Omental fat pad (tissue), 4 donors: ENCODE results near the gene SEMA3B. TPM values are rescaled to one million over a fixed set of nuclear protein-coding genes. Genes with fewer than 3 reads are reported as not detected.
A peak's percentile ranks its signal among the peaks of the same experiment; 100 is the strongest.
"Not testable (repeated sequence)": the region's sequence is repeated elsewhere in the genome, so short reads cannot be mapped to it uniquely, and the experiment has no call there.

Experiments
- ATAC-seq: fragments of 150-250 bp; one replicate; pipeline ENCODE4 v1.9.1; 2016; ENCODE audit warnings: mild to moderate bottlenecking, moderate library complexity; ENCODE audit not compliant: low FRiP score
- DNase-seq: peaks from one replicate; pipeline ENCODE4 v3.0.0-alpha.2; 2019; ENCODE audit warnings: low spot score
- total RNA-seq, 4 donors: library from RNA; depleted of rRNA; stranded (reverse); fragments of >200 nt; gene quantifications; one replicate each; pipeline ENCODE4 v1.1.0, GENCODE V29; 2016
- TF ChIP-seq, protein P1 (sequence below), 3 donors: fragments of 450-650 bp; IDR thresholded peaks; one replicate each; pipeline ENCODE4 v1.5.1; 2016 to 2017; ENCODE audit warnings: antibody characterized with exemption in 3 of 3, mild to moderate bottlenecking in 3 of 3, moderate library complexity in 2 of 3

SEMA3B gene
- total RNA-seq, 4 donors from 2014 or later = 14.2 to 94.1 (median 45.4) TPM

DNA sequence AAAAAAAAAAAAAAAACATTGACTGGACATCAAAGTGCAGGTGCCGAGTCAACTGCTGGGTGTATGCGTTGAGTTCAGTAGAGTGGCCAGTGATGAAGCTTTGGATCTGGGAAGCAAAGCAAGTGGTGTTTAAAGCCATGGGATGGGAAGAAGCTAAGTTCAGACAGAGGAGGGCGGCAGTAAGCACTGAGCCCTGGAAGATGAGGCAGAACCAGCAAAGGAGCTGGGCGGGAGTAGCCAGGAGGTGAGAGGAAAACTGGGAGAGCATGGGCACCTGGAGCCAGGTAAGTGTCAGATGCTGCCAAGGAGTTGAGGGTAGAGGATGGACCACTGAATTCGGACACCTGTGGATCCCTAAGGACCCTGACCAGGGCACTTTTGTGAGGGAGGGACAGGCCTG lies 44.3 kb upstream of the SEMA3B start:
- TF ChIP-seq, protein P1, sequence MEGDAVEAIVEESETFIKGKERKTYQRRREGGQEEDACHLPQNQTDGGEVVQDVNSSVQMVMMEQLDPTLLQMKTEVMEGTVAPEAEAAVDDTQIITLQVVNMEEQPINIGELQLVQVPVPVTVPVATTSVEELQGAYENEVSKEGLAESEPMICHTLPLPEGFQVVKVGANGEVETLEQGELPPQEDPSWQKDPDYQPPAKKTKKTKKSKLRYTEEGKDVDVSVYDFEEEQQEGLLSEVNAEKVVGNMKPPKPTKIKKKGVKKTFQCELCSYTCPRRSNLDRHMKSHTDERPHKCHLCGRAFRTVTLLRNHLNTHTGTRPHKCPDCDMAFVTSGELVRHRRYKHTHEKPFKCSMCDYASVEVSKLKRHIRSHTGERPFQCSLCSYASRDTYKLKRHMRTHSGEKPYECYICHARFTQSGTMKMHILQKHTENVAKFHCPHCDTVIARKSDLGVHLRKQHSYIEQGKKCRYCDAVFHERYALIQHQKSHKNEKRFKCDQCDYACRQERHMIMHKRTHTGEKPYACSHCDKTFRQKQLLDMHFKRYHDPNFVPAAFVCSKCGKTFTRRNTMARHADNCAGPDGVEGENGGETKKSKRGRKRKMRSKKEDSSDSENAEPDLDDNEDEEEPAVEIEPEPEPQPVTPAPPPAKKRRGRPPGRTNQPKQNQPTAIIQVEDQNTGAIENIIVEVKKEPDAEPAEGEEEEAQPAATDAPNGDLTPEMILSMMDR (IDR thresholded peaks at IDR 0.05) = no peak
- DNase-seq = no peak
- ATAC-seq = no peak

DNA sequence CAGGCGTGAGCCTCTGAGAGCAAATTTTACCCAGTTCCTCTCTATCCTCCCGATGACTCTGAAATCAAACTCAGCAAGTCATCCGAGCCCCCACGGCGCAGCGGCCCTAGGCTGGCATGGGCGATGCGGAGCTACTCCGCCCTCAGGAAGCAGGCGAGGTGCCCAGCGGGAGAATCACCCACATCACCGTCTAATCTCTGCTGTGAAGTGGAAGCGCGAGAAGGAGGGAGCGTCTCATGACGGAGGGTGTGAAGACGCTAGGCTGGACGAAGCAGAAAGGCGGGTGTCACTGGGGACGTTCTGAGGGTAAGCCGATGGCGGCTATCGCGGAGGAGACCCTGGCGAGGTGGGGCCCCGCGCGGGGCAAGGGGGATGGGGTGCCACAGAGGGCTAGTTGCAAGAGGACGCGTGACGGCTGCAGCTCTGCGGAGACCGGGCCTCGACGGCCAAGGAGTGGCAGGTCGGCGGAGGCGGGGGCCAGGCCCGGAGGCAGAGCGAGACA lies 42.0 kb upstream of the SEMA3B start:
- DNase-seq (no peak), ATAC-seq (peak; percentile 41)
- TF ChIP-seq, protein P1 (IDR thresholded peaks at IDR 0.05) = no peak

DNA sequence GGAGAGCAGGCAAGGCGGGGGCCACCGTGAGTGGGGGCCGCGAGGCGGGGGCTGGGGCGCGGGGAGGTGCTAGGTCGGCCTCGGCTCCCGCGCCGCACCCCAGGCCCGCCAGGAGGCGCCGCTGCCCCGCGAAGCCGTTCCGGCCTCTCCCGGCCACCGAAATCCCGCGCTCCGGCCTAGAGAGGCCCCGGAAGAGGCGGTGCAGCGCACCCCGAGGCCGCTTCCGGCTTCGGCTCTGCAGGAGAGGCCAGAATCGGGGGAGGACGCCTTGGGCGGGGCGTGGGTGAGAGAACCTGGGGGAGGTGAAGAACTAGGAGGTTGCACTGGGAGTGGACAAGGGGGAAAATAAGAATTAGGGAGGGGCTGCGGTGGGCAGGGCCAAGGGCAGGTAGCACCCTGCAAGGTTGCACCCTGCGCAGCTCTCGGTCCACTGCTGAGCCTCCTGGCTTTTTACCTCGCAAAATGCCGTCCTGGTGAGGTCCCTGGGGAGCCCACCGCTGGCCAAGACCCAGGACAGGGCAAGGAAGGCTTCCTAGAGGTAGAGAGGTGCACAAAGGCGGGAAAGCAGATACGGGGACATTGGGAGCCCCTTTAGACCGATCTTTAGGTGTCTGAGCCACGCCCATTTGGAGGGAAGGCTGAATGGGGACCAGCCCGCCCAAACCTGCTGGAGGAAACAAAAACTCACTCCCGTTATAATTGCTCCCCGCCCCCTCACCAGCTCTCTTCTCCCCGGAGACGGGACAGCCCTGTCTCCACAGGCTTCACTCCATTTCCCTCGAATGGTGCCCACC lies 41.4 kb upstream of the SEMA3B start:
- DNase-seq (peak; percentile 47), ATAC-seq (peak; percentile 91)
- TF ChIP-seq, protein P1 (IDR thresholded peaks at IDR 0.05) = peak in 1 of 3 donors; percentile 79

DNA sequence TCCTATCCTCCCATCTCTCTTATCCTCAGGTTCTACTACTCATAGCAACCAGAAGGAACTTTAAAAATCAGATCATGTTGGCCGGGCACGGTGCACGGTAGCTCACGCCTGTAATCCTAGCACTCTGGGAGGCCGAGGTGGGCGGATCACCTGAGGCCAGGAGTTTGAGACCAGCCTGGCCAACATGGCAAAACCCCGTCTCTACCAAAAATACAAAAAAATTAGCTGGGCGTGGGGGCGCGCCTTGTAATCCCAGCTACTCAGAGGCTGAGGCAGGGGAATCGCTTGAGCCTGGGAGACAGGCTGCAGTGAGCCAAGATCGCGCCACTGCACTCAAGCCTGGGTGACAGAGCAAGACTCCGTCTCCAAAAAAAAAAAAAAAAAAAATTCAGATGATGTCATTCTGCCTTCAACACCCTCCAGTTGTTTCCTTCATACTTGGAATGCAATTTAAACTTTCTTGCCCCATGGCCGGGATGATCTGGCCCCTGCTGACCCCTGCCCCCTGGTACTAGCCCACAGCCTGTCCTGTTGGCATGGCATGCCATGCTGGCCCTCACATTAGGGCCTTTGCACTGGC lies 40.7 kb upstream of the SEMA3B start:
- ATAC-seq = not testable (repeated sequence)

DNA sequence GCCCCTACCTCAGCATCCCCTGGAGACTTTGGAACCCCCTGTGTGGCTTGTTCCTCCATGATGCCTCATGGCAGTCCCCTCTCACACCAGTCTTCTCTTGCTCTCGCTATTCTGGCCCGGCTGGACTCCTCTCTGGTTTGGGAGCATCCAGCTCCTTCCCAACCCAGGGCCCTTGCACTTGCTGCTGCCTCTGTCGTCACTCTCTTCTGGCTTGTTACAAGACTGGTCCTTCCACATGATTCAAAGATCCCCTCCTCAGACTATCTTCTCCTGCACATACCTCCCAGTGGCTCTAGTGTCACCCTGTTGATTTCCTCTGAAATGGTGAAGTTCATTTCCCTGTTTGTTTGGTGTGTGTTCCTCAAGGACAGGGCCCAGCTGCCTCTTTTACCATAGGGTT lies 39.5 kb upstream of the SEMA3B start:
- TF ChIP-seq, protein P1 (IDR thresholded peaks at IDR 0.05) = no peak
- no peak for ATAC-seq

More for the DNA sequence above, 40.7 kb upstream of the SEMA3B start:
- DNase-seq = not testable (repeated sequence)

DNA sequence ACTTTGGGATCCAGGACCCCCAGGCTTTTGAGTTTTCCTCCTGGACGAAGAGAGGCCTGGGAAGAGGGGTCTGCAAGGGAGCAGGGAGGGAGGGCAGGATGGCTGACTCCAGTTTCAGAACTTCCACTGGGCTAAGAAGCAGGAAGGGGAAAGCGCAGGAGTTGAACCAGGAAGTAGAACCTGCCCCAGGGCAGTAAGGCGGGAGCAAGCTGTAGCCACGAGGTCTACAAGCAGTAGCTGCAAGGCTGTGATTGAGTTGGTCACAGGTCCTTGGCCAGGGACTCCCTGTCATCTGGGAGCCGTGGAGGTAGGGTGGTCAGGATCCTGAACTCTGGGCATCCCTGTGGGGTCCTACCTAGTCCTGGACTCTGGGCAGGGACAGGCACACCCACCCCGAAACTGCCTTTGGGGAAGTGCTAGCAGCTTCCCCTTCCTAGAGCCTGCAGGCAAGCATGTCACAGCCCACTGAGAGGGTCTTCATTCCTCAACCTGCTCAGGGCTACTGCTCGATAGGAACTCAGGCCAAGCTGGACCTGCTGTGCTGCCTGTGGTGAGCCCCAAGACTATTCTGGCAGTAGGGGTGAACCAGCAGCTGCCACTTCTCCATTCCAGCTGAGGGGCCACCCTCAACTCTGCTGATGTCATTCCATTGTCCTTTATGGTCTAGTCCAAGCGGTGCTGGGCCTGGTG lies 38.7 kb upstream of the SEMA3B start:
- no peak for ATAC-seq
- TF ChIP-seq, protein P1 (IDR thresholded peaks at IDR 0.05) = no peak

More for the DNA sequence above, 39.5 kb upstream of the SEMA3B start:
- DNase-seq = no peak

DNA sequence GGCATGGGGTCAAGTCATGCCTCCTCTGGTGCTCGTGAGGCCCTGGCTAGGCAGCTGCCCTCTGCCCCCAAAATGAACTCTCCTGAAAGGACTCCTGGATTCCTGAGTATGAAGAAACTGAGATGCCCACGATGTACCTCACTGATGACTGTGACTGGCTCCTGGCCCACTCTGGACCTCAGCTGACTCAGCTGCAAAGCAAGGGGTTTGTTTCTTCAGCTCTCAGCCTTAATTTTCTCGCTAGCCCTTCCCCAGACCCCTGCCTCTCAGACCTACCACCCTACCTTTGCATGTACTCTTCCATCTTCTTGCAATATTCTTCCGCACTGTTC lies 38.2 kb upstream of the SEMA3B start:
- TF ChIP-seq, protein P1 (IDR thresholded peaks at IDR 0.05) = no peak
- DNase-seq (no peak), ATAC-seq (no peak)

More for the DNA sequence above, 38.7 kb upstream of the SEMA3B start:
- no peak for DNase-seq
